Effector memory CD4-positive, alpha-beta T cell (primary cell): ENCODE results near the gene CCDC159.
"Not testable (repeated sequence)": the region's sequence is repeated elsewhere in the genome, so short reads cannot be mapped to it uniquely, and the experiment has no call there.

Experiments used
- DNase-seq, 3 donors: peaks; one replicate each; pipeline ENCODE4 v3.0.0-alpha.2; 2020
- H3K27ac ChIP-seq: 2 replicates; pipeline ENCODE4 v1.7.0; 2013; ENCODE audit warnings: mild to moderate bottlenecking, low read length, moderate library complexity; ENCODE audit not compliant: insufficient read depth, poor library complexity, severe bottlenecking
- H3K27me3 ChIP-seq: replicated peaks from 2 replicates; pipeline ENCODE4 v1.7.0; 2013; ENCODE audit warnings: mild to moderate bottlenecking, low read length; ENCODE audit not compliant: insufficient read depth, control insufficient read depth, poor library complexity, severe bottlenecking
- H3K36me3 ChIP-seq: 2 replicates; pipeline ENCODE4 v1.7.0; 2013; ENCODE audit warnings: mild to moderate bottlenecking, low read length, moderate library complexity; ENCODE audit not compliant: control insufficient read depth, insufficient read depth
- H3K4me1 ChIP-seq: 2 replicates; pipeline ENCODE4 v1.7.0; 2013; ENCODE audit warnings: low read length, mild to moderate bottlenecking; ENCODE audit not compliant: control insufficient read depth, insufficient read depth, poor library complexity, severe bottlenecking
- H3K4me3 ChIP-seq: 2 replicates; pipeline ENCODE4 v1.7.0; 2013; ENCODE audit warnings: low read length, low read depth, mild to moderate bottlenecking; ENCODE audit not compliant: insufficient read depth, poor library complexity, severe bottlenecking
- H3K9me3 ChIP-seq: 2 replicates; pipeline ENCODE4 v1.7.0; 2013; ENCODE audit warnings: mild to moderate bottlenecking, low read length, moderate library complexity; ENCODE audit not compliant: control insufficient read depth

CCDC159 gene

GRCh38 chr19:11338121-11338520, 8.2 kb upstream of the CCDC159 start:
- peaks cover 12% of the 10 kb centered on the region for H3K36me3 ChIP-seq
- DNase-seq = no peak
- no peaks in the 10 kb centered on the region for H3K27me3 ChIP-seq
- no peak overlapping the region for H3K27ac ChIP-seq
- no peak overlapping the region for H3K4me3 ChIP-seq
- no peaks in the 10 kb centered on the region for H3K9me3 ChIP-seq
- peaks cover 27% of the 10 kb centered on the region for H3K4me1 ChIP-seq

- DNase-seq = no peak
- Histone ChIP-seq H3K4me1 (peaks cover 27% of the 10 kb centered on the region), H3K27me3 (no peaks in the 10 kb centered on the region), H3K27ac (peak overlapping the region; percentile 21), H3K4me3 (peak overlapping the region; percentile 55), H3K9me3 (no peaks in the 10 kb centered on the region), H3K36me3 (peaks cover 12% of the 10 kb centered on the region)
These were observed 7.6 kb upstream of the CCDC159 start for GRCh38 chr19:11338569-11339253.

GRCh38 chr19:11339254-11340098, 6.8 kb upstream of the CCDC159 start, which contains the start of gene RAB3D:
Gene RAB3D (minus strand): TSS chr19:11339657. CDS start chr19:11337399, 2,258 bp downstream.
- H3K4me1 ChIP-seq = peaks cover 27% of the 10 kb centered on the region
- H3K27me3 ChIP-seq = no peaks in the 10 kb centered on the region
- peak; percentile 56 to 71 (median 60) for DNase-seq
- peaks cover 12% of the 10 kb centered on the region for H3K36me3 ChIP-seq
- H3K27ac ChIP-seq = peak within 1 kb of the TSS; percentile 21
- peak within 1 kb of the TSS; percentile 55 for H3K4me3 ChIP-seq
- H3K9me3 ChIP-seq = no peaks in the 10 kb centered on the region

GRCh38 chr19:11340099-11340467, 6.2 kb upstream of the CCDC159 start:
- Histone ChIP-seq H3K36me3 (peaks cover 11% of the 10 kb centered on the region), H3K4me1 (peaks cover 28% of the 10 kb centered on the region), H3K4me3 (peak overlapping the region; percentile 55)
- not testable (repeated sequence) for H3K27me3 ChIP-seq, DNase-seq, H3K27ac ChIP-seq, H3K9me3 ChIP-seq

- Histone ChIP-seq H3K27me3 (no peaks in the 10 kb centered on the region), H3K27ac (no peak overlapping the region), H3K9me3 (no peaks in the 10 kb centered on the region), H3K4me3 (no peak overlapping the region), H3K4me1 (peaks cover 37% of the 10 kb centered on the region), H3K36me3 (no peaks in the 10 kb centered on the region)
- no peak for DNase-seq
These were observed 3.9 kb upstream of the CCDC159 start for GRCh38 chr19:11342429-11342828.

GRCh38 chr19:11345122-11345803, 1.1 kb upstream of the CCDC159 start:
- Histone ChIP-seq H3K27ac (peak overlapping the region; percentile 81), H3K4me1 (peaks cover 15% of the 10 kb centered on the region), H3K36me3 (no peaks in the 10 kb centered on the region), H3K27me3 (no peaks in the 10 kb centered on the region), H3K9me3 (no peaks in the 10 kb centered on the region), H3K4me3 (peak overlapping the region; percentile 89)
- DNase-seq = no peak

- no peaks in the 10 kb centered on the region for H3K27me3 ChIP-seq
- H3K4me3 ChIP-seq = no peak overlapping the region
- peaks cover 15% of the 10 kb centered on the region for H3K4me1 ChIP-seq
- H3K36me3 ChIP-seq = no peaks in the 10 kb centered on the region
- no peaks in the 10 kb centered on the region for H3K9me3 ChIP-seq
- H3K27ac ChIP-seq = no peak overlapping the region
- DNase-seq = no peak
These were observed 1.3 kb downstream of the CCDC159 start for GRCh38 chr19:11347546-11348039.

- Histone ChIP-seq H3K27me3 (no peaks in the 10 kb centered on the region), H3K4me1 (peaks cover 15% of the 10 kb centered on the region), H3K9me3 (no peaks in the 10 kb centered on the region), H3K36me3 (no peaks in the 10 kb centered on the region), H3K4me3 (no peak overlapping the region), H3K27ac (no peak overlapping the region)
- no peak for DNase-seq
These were observed 2.9 kb downstream of the CCDC159 start for GRCh38 chr19:11349171-11349570.

- not testable (repeated sequence) for H3K27ac ChIP-seq, H3K27me3 ChIP-seq, DNase-seq, H3K9me3 ChIP-seq, H3K36me3 ChIP-seq, H3K4me3 ChIP-seq, H3K4me1 ChIP-seq
These were observed 7.8 kb downstream of the CCDC159 start for GRCh38 chr19:11354102-11354501.
